HG03460 (cell line): Measurements from ENCODE around the gene N4BP3.

Experiments
- ATAC-seq: cut with Tn5 transposase; IDR thresholded peaks from one replicate; pipeline ENCODE4 v1.9.1; 2021; ENCODE audit not compliant: unreplicated experiment

The N4BP3 gene

GRCh38 chr5:178098685-178099084 lies 14.6 kb upstream of the N4BP3 start:
- no peak for ATAC-seq

GRCh38 chr5:178103612-178104011 lies 9.7 kb upstream of the N4BP3 start:
- ATAC-seq: no peak

DNA sequence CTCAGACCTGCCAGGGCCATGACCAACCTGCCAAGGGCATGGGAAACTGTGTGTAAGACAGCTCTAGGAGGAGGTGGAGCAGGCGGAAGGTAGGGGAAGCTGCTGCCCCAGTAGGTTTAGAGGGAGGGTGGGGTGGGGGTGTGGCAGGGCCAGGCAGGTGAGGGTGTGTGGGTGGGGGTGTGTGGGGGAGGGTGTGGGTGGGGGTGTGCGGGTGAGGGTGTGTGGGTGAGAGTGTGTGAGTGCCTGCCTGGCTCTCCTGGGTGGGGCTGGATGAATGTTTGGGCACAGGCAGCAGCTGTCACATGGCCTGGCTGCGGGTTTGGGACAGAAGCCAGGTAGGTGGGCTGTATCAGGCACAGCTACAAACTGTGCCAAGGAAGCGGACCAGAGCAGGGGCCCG lies 8.8 kb upstream of the N4BP3 start:
- ATAC-seq: no peak

DNA sequence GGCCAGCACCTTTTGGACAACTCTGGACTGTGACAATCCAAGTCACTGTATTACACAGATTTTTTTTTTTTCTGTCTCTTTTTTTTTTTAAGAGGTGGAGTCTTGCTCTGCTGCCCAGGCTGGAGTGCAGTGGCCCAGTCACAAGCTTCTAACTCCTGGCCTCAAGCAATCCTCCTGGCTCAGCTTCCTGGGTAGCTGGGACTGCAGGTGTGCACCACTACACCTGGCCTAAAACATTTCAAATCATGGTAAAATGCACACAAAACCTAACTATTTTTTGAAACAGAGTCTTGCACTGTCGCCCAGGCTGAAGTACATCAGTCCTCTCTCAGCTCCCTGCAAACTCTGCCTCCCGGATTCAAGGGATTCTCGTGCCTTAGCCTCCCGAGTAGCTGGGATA lies 7.2 kb upstream of the N4BP3 start:
- no peak for ATAC-seq

DNA sequence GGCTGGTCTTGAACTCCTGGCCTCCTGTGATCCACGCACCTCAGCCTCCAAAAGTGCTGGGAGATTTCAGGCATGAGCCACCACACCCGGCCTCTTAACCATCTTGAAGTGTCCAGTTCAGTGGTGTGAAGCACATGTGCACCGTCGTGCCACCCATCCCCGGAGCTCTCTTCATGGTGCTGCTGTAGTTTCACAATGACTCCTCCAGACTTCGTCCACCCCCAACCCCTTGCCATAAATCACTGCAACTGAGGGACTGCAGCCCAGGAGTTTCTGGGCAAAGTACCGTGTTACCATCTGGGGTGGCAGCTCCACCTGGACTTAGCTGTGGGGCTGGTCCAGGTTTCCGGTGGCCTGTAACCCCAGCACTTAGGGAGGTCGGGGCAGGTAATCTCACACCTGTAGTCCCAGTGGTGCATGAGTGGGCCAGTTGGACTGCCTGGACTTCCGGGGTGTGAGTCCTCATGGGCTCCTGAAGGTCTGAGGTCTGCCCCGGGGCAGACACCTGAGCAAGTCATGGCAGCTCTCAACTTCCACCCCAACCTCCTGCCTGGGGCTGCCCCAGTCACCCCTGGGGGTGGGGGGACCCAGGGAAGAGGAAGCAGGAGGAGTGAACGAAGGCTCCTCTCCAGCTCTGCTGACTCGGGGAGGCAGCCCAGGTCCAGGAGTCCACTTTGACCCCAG lies 6.6 kb upstream of the N4BP3 start:
- no peak for ATAC-seq

DNA sequence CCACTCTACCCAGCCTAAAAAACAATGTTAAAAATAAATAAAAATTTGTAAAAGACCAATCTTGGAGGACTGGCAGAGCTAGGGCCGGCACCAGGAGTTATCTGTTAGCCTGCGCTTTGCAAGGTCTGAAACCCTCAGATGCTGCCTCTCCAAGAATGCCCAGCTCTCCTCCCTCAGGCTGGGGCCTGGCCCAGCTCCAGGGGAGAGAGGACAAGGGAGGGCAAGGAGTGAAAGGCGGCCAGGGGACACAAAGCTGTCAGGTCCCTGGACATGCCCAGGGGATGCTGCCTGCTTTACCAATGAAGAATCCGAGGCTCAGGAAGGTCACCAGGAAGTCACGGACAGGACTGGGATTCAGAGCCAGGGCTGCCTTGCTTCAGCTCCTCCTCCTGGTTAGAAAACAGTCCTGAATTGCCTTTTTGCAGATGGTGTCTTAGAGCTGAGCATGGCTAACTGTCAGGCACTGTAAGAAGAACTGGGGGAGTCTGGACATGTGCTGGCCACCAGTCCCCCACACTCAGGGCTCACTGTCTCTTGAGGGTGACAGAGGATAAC lies 5.5 kb upstream of the N4BP3 start:
- ATAC-seq: no peak

DNA sequence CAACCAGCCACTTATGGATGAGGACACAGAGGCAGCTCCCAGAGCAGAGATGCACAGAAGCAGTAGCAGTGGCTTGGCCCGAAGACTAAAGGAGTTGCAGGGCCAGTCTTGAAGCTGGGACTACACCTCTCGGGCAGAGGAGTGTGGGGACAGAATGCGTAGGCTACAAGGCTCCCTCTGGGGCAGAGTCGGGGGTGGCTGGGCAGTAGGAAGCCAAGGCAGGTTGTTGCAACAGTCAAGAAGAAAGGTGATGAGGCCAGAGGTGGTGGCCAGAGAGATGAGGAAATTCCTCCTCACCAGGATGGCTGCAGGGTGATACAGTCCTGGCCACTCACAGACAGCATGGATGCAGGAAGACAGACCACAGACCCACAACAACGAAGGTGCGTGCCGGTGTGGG lies 4.9 kb upstream of the N4BP3 start:
- ATAC-seq: no peak

GRCh38 chr5:178108966-178109365 lies 4.4 kb upstream of the N4BP3 start:
- ATAC-seq: no peak

DNA sequence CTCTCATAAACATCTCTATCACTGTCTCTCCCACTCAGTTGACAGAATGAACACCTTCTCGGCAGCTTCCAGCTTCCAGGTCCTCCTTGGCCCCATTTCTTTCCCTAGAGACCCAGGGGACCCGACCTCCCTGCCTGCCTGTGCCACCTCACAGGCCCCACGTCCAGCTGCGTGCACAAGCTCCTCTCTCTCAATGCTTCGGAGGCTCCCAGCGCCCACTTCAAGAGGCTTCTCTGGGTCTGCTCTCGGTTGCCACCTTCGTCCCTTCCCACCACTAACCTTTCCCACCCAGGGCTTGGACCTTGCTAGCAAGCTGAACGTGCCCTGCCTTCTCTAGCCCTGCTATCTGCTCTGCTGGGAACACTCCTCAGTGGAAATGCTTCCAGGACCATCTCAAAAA lies 2.8 kb upstream of the N4BP3 start:
- no peak for ATAC-seq

GRCh38 chr5:178111925-178112324 lies 1.4 kb upstream of the N4BP3 start:
- no peak for ATAC-seq

GRCh38 chr5:178112545-178112944 lies 787 bp upstream of the N4BP3 start:
- ATAC-seq: no peak

GRCh38 chr5:178113841-178114324 lies 551 bp downstream of the N4BP3 start:
- ATAC-seq: no peak

- no peak for ATAC-seq
These were observed 1.2 kb downstream of the N4BP3 start for GRCh38 chr5:178114325-178115135.

DNA sequence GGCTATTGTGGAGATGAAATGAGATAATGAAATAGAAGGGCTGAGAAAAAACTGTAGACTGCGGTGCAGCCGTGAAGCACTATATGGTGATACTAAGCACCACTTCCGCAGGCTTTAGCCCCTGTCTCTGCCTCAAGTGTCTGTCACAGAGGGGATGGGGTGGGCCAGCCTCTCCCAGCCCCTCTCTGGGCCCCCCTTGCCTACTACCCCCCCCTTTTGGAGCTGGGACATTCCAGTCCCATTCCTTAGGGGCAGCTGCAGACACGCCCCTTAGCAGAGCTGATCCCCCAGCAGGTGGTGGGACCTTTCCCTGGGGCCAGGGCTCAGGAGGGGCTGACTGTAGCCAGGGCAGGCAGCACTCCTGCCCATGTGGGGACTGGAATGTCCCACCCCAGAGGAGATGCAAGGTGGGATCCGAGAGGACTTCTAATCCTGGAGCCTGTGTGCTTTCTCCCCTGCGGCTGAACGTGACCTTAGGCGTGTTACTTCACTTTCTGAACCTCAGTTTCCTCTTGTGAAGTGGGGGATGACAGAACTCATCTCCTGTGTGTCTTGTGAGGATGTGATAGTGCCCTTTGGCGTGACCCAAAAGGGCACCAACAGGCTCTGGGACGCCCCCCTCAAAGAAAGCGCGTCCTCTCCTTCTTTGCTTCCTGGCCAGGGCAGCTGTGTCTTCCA lies 1.9 kb downstream of the N4BP3 start:
- no peak for ATAC-seq

DNA sequence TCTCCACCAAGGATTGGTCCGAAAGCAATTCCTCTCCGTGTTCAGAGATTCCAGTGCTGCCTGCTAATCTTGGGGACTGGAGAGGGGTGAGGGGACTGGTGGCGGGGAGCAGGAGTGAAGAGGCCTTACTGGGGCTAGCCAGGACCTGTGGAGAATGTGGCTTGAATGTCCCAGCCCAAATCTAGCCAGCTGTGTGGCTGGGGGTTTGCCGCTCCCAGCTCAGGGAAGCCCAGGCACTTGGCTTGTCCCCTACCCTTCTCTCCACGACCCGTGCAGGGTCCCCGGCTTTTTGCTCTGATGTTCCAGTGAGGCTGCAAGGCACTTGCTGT lies 2.4 kb downstream of the N4BP3 start:
- no peak for ATAC-seq

GRCh38 chr5:178116143-178116885 lies 3.0 kb downstream of the N4BP3 start:
- ATAC-seq: peak; percentile 39

GRCh38 chr5:178117923-178118701 lies 4.8 kb downstream of the N4BP3 start:
- ATAC-seq: no peak

- ATAC-seq: no peak
These were observed 6.7 kb downstream of the N4BP3 start for GRCh38 chr5:178119915-178120606.

DNA sequence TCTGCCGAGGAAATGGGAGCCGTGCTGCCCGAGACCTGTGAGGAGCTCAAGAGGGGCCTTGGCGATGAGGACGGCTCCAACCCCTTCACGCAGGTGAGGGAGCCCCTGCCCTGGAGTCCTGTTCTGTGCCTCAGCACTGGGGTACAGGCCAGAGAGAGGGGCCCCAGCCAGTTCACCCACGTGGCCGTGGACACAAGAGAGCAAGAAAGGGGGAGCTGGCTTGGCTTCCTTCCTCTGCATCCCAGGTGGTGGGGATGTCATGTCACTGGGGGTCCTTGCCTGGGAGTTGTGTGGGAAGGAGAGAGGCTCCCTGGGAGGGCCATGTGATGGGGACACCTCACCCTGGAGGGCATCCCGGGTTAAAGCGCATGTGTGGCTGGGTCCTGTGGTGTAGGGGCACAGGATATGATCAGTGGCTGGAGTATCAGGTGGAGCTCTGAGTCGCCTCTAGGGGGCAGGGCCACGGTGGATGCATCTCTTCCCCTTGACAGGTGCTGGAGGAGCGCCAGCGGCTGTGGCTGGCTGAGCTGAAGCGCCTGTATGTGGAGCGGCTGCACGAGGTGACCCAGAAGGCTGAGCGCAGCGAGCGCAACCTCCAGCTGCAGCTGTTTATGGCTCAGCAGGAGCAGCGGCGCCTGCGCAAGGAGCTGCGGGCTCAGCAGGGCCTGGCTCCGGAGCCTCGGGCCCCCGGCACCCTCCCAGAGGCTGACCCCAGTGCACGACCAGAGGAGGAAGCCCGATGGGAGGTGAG lies 7.5 kb downstream of the N4BP3 start:
- peak; percentile 69 for ATAC-seq
